ENCODE data around the gene C21orf91.

DNA sequence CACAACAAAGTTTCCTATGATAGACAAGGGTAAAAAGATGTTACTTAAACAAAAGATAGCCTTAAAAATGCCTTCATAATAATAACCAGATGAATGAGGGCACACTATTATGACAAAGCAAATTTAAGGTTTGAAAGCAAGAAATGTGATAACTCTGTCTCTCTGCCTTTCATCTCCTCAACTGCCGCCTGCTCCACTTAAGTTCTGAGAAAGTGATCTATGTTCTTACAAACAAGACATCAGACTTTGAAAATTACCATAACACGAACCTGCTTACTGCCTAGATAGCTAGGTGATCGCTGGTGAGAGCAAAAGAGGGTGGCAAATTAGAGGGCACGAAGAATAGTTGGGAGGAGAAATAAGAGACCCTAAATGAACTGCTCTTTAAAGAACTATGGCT is 13.2 kb downstream of the C21orf91 start:
- TF ChIP-seq CTCF (IDR thresholded peaks at IDR 0.05) (no peak), POLR2A (IDR thresholded peaks at IDR 0.05) (no peak)

Data from Peyer's patch (tissue), 4 donors.